C4-2B (cell line): ENCODE results near the gene GPR17.

Experiments used
- ZFX ChIP-seq: fragments of 450-650 bp; IDR thresholded peaks from 2 replicates; pipeline ENCODE4 v1.6.1; 2017
- TF ChIP-seq, protein P1 (sequence below): fragments of 450-650 bp; conservative IDR thresholded peaks from 2 replicates; pipeline ENCODE4 v1.5.1; 2017; ENCODE audit warnings: mild to moderate bottlenecking

DNA sequence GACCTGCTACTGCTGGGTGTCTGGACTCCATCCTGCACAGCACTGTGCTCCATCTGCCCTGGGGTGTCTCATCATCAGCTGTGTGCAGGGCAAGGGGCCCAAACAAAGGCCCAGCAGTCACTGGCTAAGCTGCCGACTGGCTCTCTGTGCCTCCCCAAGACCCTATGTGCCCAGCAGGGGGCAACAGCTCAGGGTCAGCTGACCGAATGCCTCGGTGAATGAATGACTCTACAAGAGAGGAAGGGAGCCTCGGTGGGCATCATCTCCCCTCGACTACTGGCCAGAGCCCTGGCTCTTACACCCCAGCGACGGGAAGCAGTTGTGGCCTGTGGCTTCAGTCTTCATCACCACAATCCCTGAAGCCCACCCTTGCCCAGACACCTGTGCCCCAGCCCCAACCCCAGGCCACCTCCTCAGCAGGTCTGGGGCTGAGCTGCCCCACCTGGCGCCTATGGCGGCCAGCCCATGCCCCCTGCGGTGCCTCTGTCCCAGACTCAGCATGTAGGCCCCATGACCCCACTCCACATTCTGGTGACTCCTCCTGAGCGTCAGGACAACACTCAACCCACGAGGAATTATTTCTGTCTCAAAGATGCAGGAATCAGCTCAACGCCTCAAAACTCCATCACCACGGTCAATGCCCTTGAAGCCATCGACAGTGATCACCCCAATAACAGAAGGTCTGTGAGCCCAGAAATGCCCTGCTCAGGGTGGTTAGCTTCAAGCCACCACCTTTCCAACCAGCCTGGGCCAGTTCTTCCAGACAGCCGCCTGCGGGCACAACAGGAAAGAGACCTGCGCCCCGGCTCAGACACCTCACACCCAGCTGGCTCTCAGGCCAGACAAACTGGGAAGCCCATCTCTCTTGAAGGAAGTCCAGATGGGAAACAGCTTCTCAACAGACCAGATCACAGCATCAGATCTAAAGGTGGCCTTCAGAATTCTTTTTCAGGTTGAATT is 1.6 kb upstream of the GPR17 start:
- TF ChIP-seq, protein P1, sequence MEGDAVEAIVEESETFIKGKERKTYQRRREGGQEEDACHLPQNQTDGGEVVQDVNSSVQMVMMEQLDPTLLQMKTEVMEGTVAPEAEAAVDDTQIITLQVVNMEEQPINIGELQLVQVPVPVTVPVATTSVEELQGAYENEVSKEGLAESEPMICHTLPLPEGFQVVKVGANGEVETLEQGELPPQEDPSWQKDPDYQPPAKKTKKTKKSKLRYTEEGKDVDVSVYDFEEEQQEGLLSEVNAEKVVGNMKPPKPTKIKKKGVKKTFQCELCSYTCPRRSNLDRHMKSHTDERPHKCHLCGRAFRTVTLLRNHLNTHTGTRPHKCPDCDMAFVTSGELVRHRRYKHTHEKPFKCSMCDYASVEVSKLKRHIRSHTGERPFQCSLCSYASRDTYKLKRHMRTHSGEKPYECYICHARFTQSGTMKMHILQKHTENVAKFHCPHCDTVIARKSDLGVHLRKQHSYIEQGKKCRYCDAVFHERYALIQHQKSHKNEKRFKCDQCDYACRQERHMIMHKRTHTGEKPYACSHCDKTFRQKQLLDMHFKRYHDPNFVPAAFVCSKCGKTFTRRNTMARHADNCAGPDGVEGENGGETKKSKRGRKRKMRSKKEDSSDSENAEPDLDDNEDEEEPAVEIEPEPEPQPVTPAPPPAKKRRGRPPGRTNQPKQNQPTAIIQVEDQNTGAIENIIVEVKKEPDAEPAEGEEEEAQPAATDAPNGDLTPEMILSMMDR, result no peak; the same call in 1 of the 2 replicates
- no peak for TF ChIP-seq ZFX
